ENCODE data around the gene SELENOI. TPM values are rescaled to one million over a fixed set of nuclear protein-coding genes. Genes with fewer than 3 reads are reported as not detected.
A peak's percentile ranks its signal among the peaks of the same experiment; 100 is the strongest.
"Not testable (repeated sequence)": the region's sequence is repeated elsewhere in the genome, so short reads cannot be mapped to it uniquely, and the experiment has no call there.

SELENOI gene
- total RNA-seq, 1 donor from 2014 or later: 14.5 TPM

DNA sequence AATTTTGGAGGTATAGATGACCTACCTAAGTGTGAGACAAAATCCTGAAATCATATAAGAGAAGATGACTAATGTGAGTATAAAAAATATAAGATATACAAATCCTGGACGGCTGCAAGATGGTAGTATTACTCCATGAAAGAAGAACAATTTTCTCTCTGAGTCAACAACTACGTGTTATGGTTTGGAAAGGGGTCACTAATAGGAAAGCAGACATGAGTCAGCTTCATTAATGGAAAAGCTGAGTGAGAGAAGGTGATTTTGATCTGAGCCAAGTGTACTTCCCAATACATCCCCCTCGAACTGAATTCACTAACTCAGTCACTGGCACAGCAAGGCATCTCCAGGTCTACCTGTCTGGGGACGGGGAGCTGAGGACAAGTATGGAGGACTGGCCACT is 20.1 kb upstream of the SELENOI start:
- intact Hi-C loops (cut with micrococcal nuclease): no loop called here

DNA sequence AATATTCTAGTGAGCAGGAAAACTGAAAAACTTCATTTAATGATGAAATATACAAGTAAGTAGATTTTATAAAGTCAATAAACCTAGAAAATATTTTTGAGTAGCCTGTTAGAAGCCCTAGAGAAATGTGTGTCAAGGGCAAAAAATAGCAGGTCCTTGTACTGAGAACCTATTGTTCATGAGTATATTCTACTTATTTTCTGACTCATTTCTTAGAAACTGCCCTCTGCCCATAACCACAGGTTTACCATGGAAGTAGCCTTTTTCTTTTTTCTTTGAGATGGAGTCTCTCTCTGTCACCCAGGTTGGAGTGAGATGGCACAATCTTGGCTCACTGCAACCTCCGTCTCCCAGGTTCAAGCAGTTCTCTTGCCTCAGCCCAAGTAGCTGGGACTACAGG is 19.4 kb upstream of the SELENOI start:
- intact Hi-C loops (cut with micrococcal nuclease): no loop called here
- no peak for ATAC-seq
- no peak for DNase-seq

More for the DNA sequence above, 20.1 kb upstream of the SELENOI start:
- ATAC-seq (no peak), DNase-seq (no peak)

DNA sequence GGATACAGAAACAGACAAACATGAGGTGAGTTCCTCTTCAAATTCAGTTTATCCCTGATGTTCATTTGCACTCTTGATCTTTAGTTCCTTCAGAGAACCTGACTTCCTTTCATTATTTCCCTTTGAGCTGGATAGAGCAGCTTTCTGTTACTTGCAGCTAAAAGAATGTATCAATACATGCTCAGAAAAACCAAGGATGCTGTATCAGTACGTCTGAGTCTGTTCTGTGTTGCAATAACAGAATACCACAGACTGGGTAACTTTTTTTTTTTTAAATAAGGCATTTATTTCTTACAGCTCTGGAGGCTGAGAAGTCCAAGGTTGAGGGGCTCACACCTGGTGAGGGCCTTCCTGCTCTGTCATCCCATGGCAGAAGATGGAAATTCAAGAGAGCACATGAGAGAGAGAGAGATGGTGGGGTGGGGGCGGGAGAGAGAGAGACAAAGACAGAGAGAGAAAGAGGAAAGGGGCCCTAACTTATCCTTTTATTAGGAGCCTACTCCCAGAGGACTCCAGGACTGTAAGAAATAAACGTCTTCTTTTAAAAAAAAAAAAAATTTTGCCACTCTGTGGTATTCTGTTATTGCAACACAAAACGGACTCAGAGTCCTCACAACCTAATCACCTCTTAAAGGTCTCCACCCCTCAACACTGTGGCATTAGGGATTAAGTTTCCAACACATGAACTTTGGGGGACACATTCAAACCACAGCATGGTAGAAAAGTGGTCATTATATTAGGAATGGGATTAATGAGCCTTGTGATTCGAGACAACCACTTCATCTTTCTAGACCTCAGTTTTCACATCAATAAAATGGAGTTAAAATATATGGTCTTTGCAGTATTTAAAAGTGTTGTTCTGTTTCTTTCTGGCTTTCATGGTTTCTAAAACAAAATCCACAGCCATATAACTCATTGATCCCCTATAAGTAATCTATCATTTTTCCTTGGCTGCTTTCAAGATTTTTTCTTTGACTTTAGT is 18.4 kb upstream of the SELENOI start:
- intact Hi-C loops (cut with micrococcal nuclease): no loop called here
- ATAC-seq (no peak), DNase-seq (no peak)

- DNase-seq; intact Hi-C loops (cut with micrococcal nuclease); ATAC-seq: not testable (repeated sequence)
These were observed 16.9 kb upstream of the SELENOI start for GRCh38 chr2:26329083-26329482.

- intact Hi-C loops (cut with micrococcal nuclease): no loop called here
- DNase-seq (peak; percentile 92), ATAC-seq (peak; percentile 93)
These were observed 15.8 kb upstream of the SELENOI start for GRCh38 chr2:26330114-26330549.

GRCh38 chr2:26330604-26331003 is 15.3 kb upstream of the SELENOI start:
- no peak for ATAC-seq
- intact Hi-C loops (cut with micrococcal nuclease): no loop called here
- no peak for DNase-seq

DNA sequence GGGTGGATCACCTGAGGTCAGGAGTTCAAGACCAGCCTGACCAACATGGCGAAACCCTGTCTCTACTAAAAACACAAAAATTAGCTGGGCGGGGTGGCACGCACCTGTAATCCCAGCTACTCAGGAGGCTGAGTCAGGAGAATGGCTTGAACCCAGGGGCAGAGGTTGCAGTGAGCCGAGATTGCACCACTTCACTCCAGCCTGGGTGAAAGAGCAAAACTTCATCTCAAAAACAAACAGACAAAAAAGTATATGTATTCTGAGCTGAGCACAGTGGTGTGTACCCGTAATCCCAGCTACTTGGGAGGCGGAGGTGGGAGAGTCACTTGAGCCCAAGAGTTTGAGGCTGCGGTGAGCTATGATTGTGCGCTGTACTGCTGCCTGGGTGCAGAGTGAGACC is 14.6 kb upstream of the SELENOI start:
- DNase-seq; ATAC-seq; intact Hi-C loops (cut with micrococcal nuclease): not testable (repeated sequence)

- DNase-seq (no peak), ATAC-seq (no peak)
- intact Hi-C loops (cut with micrococcal nuclease): no loop called here
These were observed 12.7 kb upstream of the SELENOI start for GRCh38 chr2:26333293-26333692.

DNA sequence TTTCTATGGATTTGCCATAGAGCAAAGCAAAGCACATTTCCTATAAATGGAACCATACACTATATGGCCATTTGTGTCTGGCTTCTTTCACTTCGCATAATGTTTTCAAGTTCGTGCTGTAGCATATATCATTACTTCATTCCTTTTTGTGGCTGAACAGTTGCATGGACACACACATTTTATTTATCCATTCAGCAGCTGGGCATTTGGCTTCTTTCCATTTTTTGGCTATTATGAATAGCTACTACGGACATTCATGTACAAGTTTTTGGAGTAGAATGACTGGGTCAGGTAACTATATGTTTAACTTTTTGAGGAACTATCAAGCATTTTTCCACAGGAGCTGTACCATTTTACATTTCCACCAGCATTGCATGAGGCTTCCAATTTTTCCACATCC is 10.7 kb upstream of the SELENOI start:
- intact Hi-C loops (cut with micrococcal nuclease): no loop called here
- DNase-seq: no peak
- no peak for ATAC-seq

- ATAC-seq (no peak), DNase-seq (no peak)
- intact Hi-C loops (cut with micrococcal nuclease): no loop called here
These were observed 9.2 kb upstream of the SELENOI start for GRCh38 chr2:26336719-26337118.

DNA sequence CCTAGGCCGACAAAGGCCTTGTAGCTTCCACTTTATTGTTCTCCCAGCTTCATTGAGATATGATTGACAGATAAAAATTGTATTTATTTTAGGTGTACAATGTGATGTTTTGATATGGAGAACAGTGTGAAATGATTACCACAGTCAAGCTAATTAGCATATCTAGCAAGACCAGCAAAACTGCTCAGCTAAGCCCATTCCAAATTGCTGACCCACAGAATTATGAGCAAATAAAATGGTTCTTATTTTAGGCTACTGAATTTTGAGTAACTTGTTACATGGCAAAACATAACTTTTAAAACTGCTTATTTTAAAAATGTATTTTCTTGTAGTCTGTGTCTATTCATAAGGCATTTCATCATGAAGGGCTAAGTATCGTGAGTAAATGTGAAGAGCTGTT is 8.6 kb upstream of the SELENOI start:
- DNase-seq (no peak), ATAC-seq (no peak)
- intact Hi-C loops (cut with micrococcal nuclease): no loop called here

DNA sequence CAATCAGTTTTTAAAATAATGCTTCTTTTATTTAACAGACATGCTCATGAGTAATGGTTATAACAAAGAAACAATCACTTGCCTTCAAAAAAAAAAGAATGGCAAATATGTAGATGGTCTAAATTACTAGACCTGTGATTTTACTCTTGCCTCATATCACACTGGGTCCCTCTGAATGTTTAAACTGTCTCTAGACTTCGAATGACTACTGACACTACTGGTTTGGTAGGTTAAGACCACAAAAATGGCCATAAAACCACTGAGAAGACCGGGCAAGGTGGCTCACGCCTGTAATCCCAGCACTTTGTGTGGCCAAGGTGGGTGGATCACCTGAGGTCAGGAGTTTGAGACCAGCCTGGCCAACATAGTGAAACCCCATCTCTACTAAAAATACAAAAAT is 5.1 kb upstream of the SELENOI start:
- DNase-seq (no peak), ATAC-seq (no peak)
- intact Hi-C loops (cut with micrococcal nuclease): no loop called here

GRCh38 chr2:26344581-26345282 is 1.2 kb upstream of the SELENOI start:
- intact Hi-C loops (cut with micrococcal nuclease): no loop called here
- no peak for DNase-seq
- no peak for ATAC-seq

DNA sequence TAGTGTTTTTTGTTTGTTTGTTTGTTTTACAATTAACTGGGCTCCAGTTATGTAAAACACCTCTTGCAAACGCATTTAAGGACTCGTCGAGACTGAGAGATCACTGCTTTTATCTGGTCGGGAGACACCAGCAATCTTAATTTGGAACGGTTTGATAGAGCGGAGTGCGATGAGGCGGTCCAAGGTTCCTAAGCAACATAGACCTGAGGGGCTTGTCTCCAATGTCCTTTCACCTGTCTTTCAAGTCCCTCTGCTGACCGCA is 729 bp upstream of the SELENOI start:
- DNase-seq (no peak), ATAC-seq (no peak)
- intact Hi-C loops (cut with micrococcal nuclease): no loop called here

- ATAC-seq (peak; percentile 61), DNase-seq (peak; percentile 68)
- intact Hi-C loops (cut with micrococcal nuclease): no loop called here
These were observed 611 bp downstream of the SELENOI start, which contains the start of gene ADGRF3 for GRCh38 chr2:26346454-26347053. Gene ADGRF3 (minus strand): TSS chr2:26346789. CDS start chr2:26346234, 555 bp downstream.

- ATAC-seq (no peak), DNase-seq (no peak)
- intact Hi-C loops (cut with micrococcal nuclease): no loop called here
These were observed 1.4 kb downstream of the SELENOI start for GRCh38 chr2:26347286-26347865.

DNA sequence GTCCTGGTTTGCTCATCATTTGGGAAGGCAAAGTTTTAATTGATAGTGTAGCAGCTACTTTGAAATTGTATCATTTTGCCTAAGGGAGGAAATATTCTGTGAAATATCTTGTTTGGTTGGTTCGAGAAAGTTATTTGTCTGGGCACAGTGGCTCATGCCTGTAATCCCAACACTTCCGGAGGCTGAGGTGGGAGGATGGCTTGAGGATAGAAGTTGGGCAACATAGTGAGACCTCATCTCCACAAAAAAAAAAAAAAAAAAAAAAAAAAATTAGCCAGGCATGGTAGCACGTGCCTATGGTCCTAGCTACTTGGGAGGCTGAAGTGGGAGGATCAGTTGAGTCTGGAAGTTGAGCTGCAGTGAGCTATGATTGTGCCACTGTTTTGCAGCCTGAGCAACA is 3.7 kb downstream of the SELENOI start:
- ATAC-seq (no peak), DNase-seq (no peak)
- intact Hi-C loops (cut with micrococcal nuclease): no loop called here

DNA sequence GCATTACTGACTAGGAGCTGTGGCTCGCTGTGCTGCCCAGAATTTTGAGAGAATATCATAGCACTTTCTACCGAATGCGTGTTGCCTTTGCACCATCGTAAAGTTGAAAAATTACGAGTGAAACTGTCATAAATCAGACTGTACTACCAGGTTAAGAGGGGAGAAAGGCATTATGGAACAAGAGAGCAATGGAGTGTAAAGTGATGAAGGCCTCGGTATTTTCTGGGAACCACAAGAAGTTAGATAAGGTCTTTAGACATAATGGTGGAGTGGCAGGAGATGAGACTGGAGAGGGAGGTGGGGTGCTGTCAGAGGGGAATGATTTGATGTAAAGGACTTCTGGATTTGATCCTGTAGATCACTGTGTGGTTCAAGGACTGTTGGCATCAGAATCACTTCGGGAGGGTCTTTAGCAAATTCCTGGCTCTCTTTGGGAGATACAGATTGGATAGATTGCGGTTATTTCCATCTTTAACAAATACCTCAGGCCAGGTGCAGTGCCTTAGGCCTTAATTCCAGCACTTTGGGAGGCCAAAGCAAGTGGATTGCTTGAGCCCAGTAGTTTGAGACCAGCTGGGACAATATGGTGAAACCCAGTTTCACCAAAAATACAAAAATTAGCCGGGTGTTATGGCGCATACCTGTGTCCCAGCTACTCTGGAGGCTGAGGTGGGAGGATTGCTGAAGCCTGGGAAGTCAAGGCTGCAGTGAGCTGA is 5.6 kb downstream of the SELENOI start:
- intact Hi-C loops (cut with micrococcal nuclease): no loop called here

GRCh38 chr2:26352892-26353291 is 6.9 kb downstream of the SELENOI start:
- ATAC-seq (no peak), DNase-seq (no peak)
- intact Hi-C loops (cut with micrococcal nuclease): no loop called here

More for the DNA sequence above, 5.6 kb downstream of the SELENOI start:
- ATAC-seq (no peak), DNase-seq (no peak)

Measured in left ventricle myocardium superior (tissue), 1 donor.